ENCODE measurements around the gene SLC11A2.

The SLC11A2 gene

GRCh38 chr12:50990147-50990727, 35.9 kb downstream of the SLC11A2 start:
- Histone ChIP-seq H3K36me3 (ENCODE audit: control insufficient read depth, insufficient read depth, low read length, severe bottlenecking) (peaks cover 40% of the 10 kb centered on the region), H3K9me3 (ENCODE audit: control insufficient read depth, low read length) (no peaks in the 10 kb centered on the region), H3K27me3 (replicated peaks; ENCODE audit: control insufficient read depth, insufficient read depth, low read length) (no peaks in the 10 kb centered on the region), H3K4me3 (ENCODE audit: low read length) (no peak overlapping the region), H3K9ac (ENCODE audit: low read length) (no peak overlapping the region), H3K4me1 (ENCODE audit: control insufficient read depth, insufficient read depth, low read length) (peaks cover 32% of the 10 kb centered on the region)
- no peak for DNase-seq (ENCODE audit: low read depth)

DNA sequence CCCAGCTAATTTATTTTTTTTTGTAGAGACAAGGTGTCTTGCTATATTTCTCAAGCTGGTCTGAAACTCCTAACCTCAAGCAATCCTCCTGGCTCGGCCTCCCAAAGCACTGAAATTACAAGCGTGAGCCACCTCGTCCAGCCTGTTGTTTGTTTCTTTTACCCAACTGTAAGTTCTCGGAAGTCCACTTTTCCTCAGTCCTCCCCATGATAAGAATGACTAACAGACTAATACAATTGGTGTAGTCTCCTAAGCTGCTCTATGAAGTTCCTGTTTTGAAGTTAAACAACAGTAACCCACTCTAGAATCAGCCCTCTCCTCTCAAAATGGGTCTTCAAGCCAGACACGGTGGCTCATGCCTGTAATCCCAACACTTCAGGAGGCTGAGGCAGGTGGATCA, 37.3 kb downstream of the SLC11A2 start:
- Histone ChIP-seq H3K9me3 (ENCODE audit: control insufficient read depth, low read length) (no peaks in the 10 kb centered on the region), H3K9ac (ENCODE audit: low read length) (no peak overlapping the region), H3K4me3 (ENCODE audit: low read length) (no peak overlapping the region), H3K27me3 (replicated peaks; ENCODE audit: control insufficient read depth, insufficient read depth, low read length) (no peaks in the 10 kb centered on the region), H3K4me1 (ENCODE audit: control insufficient read depth, insufficient read depth, low read length) (peaks cover 46% of the 10 kb centered on the region), H3K36me3 (ENCODE audit: control insufficient read depth, insufficient read depth, low read length, severe bottlenecking) (peaks cover 29% of the 10 kb centered on the region)
- DNase-seq (ENCODE audit: low read depth) = no peak

- H3K4me1 ChIP-seq (ENCODE audit: control insufficient read depth, insufficient read depth, low read length) = peaks cover 46% of the 10 kb centered on the region
These were observed 38.1 kb downstream of the SLC11A2 start for GRCh38 chr12:50988051-50988450.

GRCh38 chr12:50986966-50987737, 39.0 kb downstream of the SLC11A2 start:
- peak overlapping the region; percentile 82 for H3K9ac ChIP-seq (ENCODE audit: low read length)
- H3K36me3 ChIP-seq (ENCODE audit: control insufficient read depth, insufficient read depth, low read length, severe bottlenecking) = peaks cover 28% of the 10 kb centered on the region
- no peaks in the 10 kb centered on the region for H3K27me3 ChIP-seq (replicated peaks; ENCODE audit: control insufficient read depth, insufficient read depth, low read length)
- peak; percentile 85 for DNase-seq (ENCODE audit: low read depth)
- H3K4me1 ChIP-seq (ENCODE audit: control insufficient read depth, insufficient read depth, low read length) = peaks cover 46% of the 10 kb centered on the region
- peak overlapping the region; percentile 70 for H3K4me3 ChIP-seq (ENCODE audit: low read length)
- no peaks in the 10 kb centered on the region for H3K9me3 ChIP-seq (ENCODE audit: control insufficient read depth, low read length)

More at GRCh38 chr12:50988051-50988450, 38.1 kb downstream of the SLC11A2 start:
- Histone ChIP-seq H3K9me3 (ENCODE audit: control insufficient read depth, low read length) (no peaks in the 10 kb centered on the region), H3K9ac (ENCODE audit: low read length) (peak overlapping the region; percentile 82), H3K36me3 (ENCODE audit: control insufficient read depth, insufficient read depth, low read length, severe bottlenecking) (peaks cover 29% of the 10 kb centered on the region), H3K4me3 (ENCODE audit: low read length) (no peak overlapping the region), H3K27me3 (replicated peaks; ENCODE audit: control insufficient read depth, insufficient read depth, low read length) (no peaks in the 10 kb centered on the region)
- DNase-seq (ENCODE audit: low read depth) = peak; percentile 40

GRCh38 chr12:50985322-50985721, 40.9 kb downstream of the SLC11A2 start:
- Histone ChIP-seq H3K27me3 (replicated peaks; ENCODE audit: control insufficient read depth, insufficient read depth, low read length) (no peaks in the 10 kb centered on the region), H3K9ac (ENCODE audit: low read length) (peak overlapping the region; percentile 82), H3K9me3 (ENCODE audit: control insufficient read depth, low read length) (no peaks in the 10 kb centered on the region), H3K4me3 (ENCODE audit: low read length) (peak overlapping the region; percentile 70), H3K4me1 (ENCODE audit: control insufficient read depth, insufficient read depth, low read length) (peaks cover 54% of the 10 kb centered on the region), H3K36me3 (ENCODE audit: control insufficient read depth, insufficient read depth, low read length, severe bottlenecking) (peaks cover 9% of the 10 kb centered on the region)
- DNase-seq (ENCODE audit: low read depth) = peak; percentile 90

GRCh38 chr12:50984586-50985298, 41.4 kb downstream of the SLC11A2 start:
- Histone ChIP-seq H3K4me1 (ENCODE audit: control insufficient read depth, insufficient read depth, low read length) (peaks cover 54% of the 10 kb centered on the region), H3K9ac (ENCODE audit: low read length) (peak overlapping the region; percentile 82), H3K36me3 (ENCODE audit: control insufficient read depth, insufficient read depth, low read length, severe bottlenecking) (peaks cover 5% of the 10 kb centered on the region), H3K9me3 (ENCODE audit: control insufficient read depth, low read length) (no peaks in the 10 kb centered on the region), H3K4me3 (ENCODE audit: low read length) (peak overlapping the region; percentile 70), H3K27me3 (replicated peaks; ENCODE audit: control insufficient read depth, insufficient read depth, low read length) (no peaks in the 10 kb centered on the region)
- no peak for DNase-seq (ENCODE audit: low read depth)

- H3K4me1 ChIP-seq (ENCODE audit: control insufficient read depth, insufficient read depth, low read length) = peaks cover 35% of the 10 kb centered on the region
- no peaks in the 10 kb centered on the region for H3K27me3 ChIP-seq (replicated peaks; ENCODE audit: control insufficient read depth, insufficient read depth, low read length)
- H3K4me3 ChIP-seq (ENCODE audit: low read length) = no peak overlapping the region
- H3K9ac ChIP-seq (ENCODE audit: low read length) = no peak overlapping the region
- DNase-seq (ENCODE audit: low read depth) = no peak
- H3K9me3 ChIP-seq (ENCODE audit: control insufficient read depth, low read length) = no peaks in the 10 kb centered on the region
- H3K36me3 ChIP-seq (ENCODE audit: control insufficient read depth, insufficient read depth, low read length, severe bottlenecking) = no peaks in the 10 kb centered on the region
These were observed 44.6 kb downstream of the SLC11A2 start for GRCh38 chr12:50981319-50982239.

DNA sequence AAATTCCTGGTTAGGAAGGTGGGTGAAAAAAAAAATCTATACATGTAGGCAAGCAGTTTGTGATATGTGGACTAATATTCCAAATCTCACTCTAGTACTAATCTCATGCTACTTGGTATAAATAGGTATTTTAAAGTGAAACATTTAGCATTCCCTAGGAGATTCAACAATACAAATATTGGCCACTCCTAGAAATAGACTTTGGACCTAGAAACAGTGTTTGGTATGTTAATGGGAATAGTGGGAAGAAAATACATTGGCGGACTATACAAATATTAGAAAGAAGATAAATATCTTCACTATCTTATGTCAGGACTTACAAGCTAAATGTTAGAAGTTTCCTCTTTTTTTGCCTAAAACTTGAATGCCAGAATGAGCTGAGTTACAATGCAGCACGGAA, 45.6 kb downstream of the SLC11A2 start:
- no peaks in the 10 kb centered on the region for H3K9me3 ChIP-seq (ENCODE audit: control insufficient read depth, low read length)
- no peaks in the 10 kb centered on the region for H3K36me3 ChIP-seq (ENCODE audit: control insufficient read depth, insufficient read depth, low read length, severe bottlenecking)
- H3K4me1 ChIP-seq (ENCODE audit: control insufficient read depth, insufficient read depth, low read length) = peaks cover 25% of the 10 kb centered on the region
- no peak overlapping the region for H3K4me3 ChIP-seq (ENCODE audit: low read length)
- H3K27me3 ChIP-seq (replicated peaks; ENCODE audit: control insufficient read depth, insufficient read depth, low read length) = no peaks in the 10 kb centered on the region
- DNase-seq (ENCODE audit: low read depth) = no peak
- H3K9ac ChIP-seq (ENCODE audit: low read length) = no peak overlapping the region

GRCh38 chr12:50979369-50980052, 46.7 kb downstream of the SLC11A2 start:
- no peak for DNase-seq (ENCODE audit: low read depth)
- Histone ChIP-seq H3K27me3 (replicated peaks; ENCODE audit: control insufficient read depth, insufficient read depth, low read length) (no peaks in the 10 kb centered on the region), H3K9me3 (ENCODE audit: control insufficient read depth, low read length) (no peaks in the 10 kb centered on the region), H3K4me1 (ENCODE audit: control insufficient read depth, insufficient read depth, low read length) (peaks cover 15% of the 10 kb centered on the region), H3K36me3 (ENCODE audit: control insufficient read depth, insufficient read depth, low read length, severe bottlenecking) (no peaks in the 10 kb centered on the region), H3K9ac (ENCODE audit: low read length) (no peak overlapping the region), H3K4me3 (ENCODE audit: low read length) (no peak overlapping the region)

DNA sequence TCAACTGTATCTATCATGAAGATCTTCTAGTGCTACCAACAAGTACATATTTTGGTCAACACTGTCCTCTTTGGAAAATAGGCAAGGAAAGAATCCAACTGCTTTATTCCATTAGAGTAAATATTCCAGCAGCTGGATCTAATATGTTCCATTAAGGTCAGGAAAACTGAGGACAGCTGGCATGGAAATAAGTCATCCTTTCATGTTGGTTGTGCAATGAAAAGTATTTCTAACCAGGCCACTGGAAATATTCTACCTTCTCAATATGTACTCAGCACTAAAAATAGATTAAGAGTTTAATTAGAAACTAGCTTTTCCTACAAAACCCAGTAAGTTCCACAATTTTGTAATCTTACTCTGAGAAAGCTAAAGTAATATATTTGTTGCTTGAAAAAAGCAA, 54.2 kb downstream of the SLC11A2 start:
- DNase-seq (ENCODE audit: low read depth) = peak; percentile 79
- H3K4me3 ChIP-seq (ENCODE audit: low read length) = no peak overlapping the region

More for the DNA sequence above, 54.2 kb downstream of the SLC11A2 start:
- no peaks in the 10 kb centered on the region for H3K9me3 ChIP-seq (ENCODE audit: control insufficient read depth, low read length)
- H3K4me1 ChIP-seq (ENCODE audit: control insufficient read depth, insufficient read depth, low read length) = peaks cover 13% of the 10 kb centered on the region
- H3K9ac ChIP-seq (ENCODE audit: low read length) = no peak overlapping the region
- H3K36me3 ChIP-seq (ENCODE audit: control insufficient read depth, insufficient read depth, low read length, severe bottlenecking) = no peaks in the 10 kb centered on the region
- H3K27me3 ChIP-seq (replicated peaks; ENCODE audit: control insufficient read depth, insufficient read depth, low read length) = no peaks in the 10 kb centered on the region

Data from adipocyte (in vitro differentiated cells).